ENCODE data around the gene ADK. TPM values are rescaled to one million over a fixed set of nuclear protein-coding genes. Genes with fewer than 3 reads are reported as not detected.

The ADK gene
- total and polyA plus RNA-seq, 2 of the 4 experiments (the other 2 are of a cell fraction): 30.6 to 40.9 TPM

- in situ Hi-C loops (cut with MboI; ENCODE audit: low sequenced_read_pairs): no loop called here
- DNase-seq (no peak), ATAC-seq (ENCODE audit: low read depth) (no peak)
- Histone ChIP-seq H3K18ac (ENCODE audit: low read depth, low read length) (no peak overlapping the region), H4K20me1 (ENCODE audit: insufficient read depth, low read length) (no peaks in the 10 kb centered on the region), H4K91ac (ENCODE audit: insufficient read depth, low read depth, low read length) (no peak overlapping the region), H3K4me2 (ENCODE audit: low read depth, low read length) (no peak overlapping the region), H2BK15ac (ENCODE audit: low read depth, low read length) (no peak overlapping the region), H2AK5ac (ENCODE audit: low read depth, low read length) (no peak overlapping the region), H3K56ac (ENCODE audit: extremely low read depth, insufficient read depth, low read length) (no peak overlapping the region), H3K4me1 (ENCODE audit: control insufficient read depth, insufficient read depth, low read length) (no peaks in the 10 kb centered on the region), H2BK120ac (ENCODE audit: low read depth, low read length) (no peak overlapping the region), H3K79me1 (ENCODE audit: low read depth in 1 of 2, low read length in 2 of 2) (no peaks in the 10 kb centered on the region), H2BK20ac (ENCODE audit: low read depth, low read length) (no peak overlapping the region), H2AFZ (replicated peaks; ENCODE audit: low read length, poor library complexity) (no peak overlapping the region), H2AK9ac (replicated peaks; ENCODE audit: low read depth, low read length, poor library complexity) (no peak overlapping the region), H3K23ac (ENCODE audit: low read depth, low read length) (no peak overlapping the region), H3K4ac (ENCODE audit: low read depth, low read length) (no peak overlapping the region), H3K9me1 (ENCODE audit: insufficient read depth, low read length) (peaks cover 3% of the 10 kb centered on the region; the same call in 1 of the 2 replicates), H3K9me3 (ENCODE audit: control insufficient read depth, insufficient read depth, low read length) (no peaks in the 10 kb centered on the region), H3K27ac (ENCODE audit: insufficient read depth, low read length) (no peak overlapping the region), H3K36me3 (ENCODE audit: control insufficient read depth, insufficient read depth, low read length) (no peaks in the 10 kb centered on the region), H3K27me3 (ENCODE audit: control insufficient read depth, insufficient read depth, low read length) (no peaks in the 10 kb centered on the region), H4K5ac (ENCODE audit: low read depth, low read length) (no peak overlapping the region), H3K9ac (ENCODE audit: low read depth, low read length) (no peak overlapping the region), H3K4me3 (ENCODE audit: insufficient read depth, low read depth, low read length) (no peak overlapping the region), H4K8ac (ENCODE audit: low read depth in 2 of 2, low read length in 2 of 2) (no peak overlapping the region), H2BK5ac (ENCODE audit: low read depth, low read length, poor library complexity, severe bottlenecking) (no peak overlapping the region), H3K14ac (replicated peaks; ENCODE audit: low read depth, low read length) (no peak overlapping the region)
- TF ChIP-seq MAFK (IDR thresholded peaks at IDR 0.05; ENCODE audit: low read depth, low read length): no peak
- TF ChIP-seq SMC3 (IDR thresholded peaks at IDR 0.05; ENCODE audit: low read depth, low read length): no peak
- no peak for TF ChIP-seq BHLHE40 (IDR thresholded peaks at IDR 0.05; ENCODE audit: low read depth, low read length)
- no peak for TF ChIP-seq CEBPB (IDR thresholded peaks at IDR 0.05; ENCODE audit: low read depth, low read length)
- TF ChIP-seq RCOR1 (IDR thresholded peaks at IDR 0.05; ENCODE audit: insufficient replicate concordance, low read length): no peak
- TF ChIP-seq CHD1 (IDR thresholded peaks at IDR 0.05; ENCODE audit: low read depth, low read length): no peak
- no peak for TF ChIP-seq ELK1 (IDR thresholded peaks at IDR 0.05; ENCODE audit: borderline replicate concordance, low read depth, low read length)
- TF ChIP-seq USF2 (IDR thresholded peaks at IDR 0.05; ENCODE audit: low read depth, low read length): no peak
- TF ChIP-seq MXI1 (IDR thresholded peaks at IDR 0.05; ENCODE audit: borderline replicate concordance, low read depth, low read length): no peak
- TF ChIP-seq RAD21 (IDR thresholded peaks at IDR 0.05; ENCODE audit: low read length): no peak
- TF ChIP-seq CTCF (conservative IDR thresholded peaks at IDR 0.05; ENCODE audit: low read depth, low read length): no peak
- no peak for TF ChIP-seq POLR2A (IDR thresholded peaks at IDR 0.05; ENCODE audit: low read depth, low read length)
- no peak for TF ChIP-seq FOS (IDR thresholded peaks at IDR 0.05; ENCODE audit: low read depth, low read length)
- no peak for TF ChIP-seq RFX5 (IDR thresholded peaks at IDR 0.05; ENCODE audit: low read depth, low read length)
- TF ChIP-seq MAZ (IDR thresholded peaks at IDR 0.05; ENCODE audit: borderline replicate concordance, low read depth, low read length): no peak
- TF ChIP-seq NFE2L2 (IDR thresholded peaks at IDR 0.05; ENCODE audit: low read depth, low read length): no peak
- no TSS peak for BruUV-seq (replicated peaks)
- dilution Hi-C loops (cut with HindIII; ENCODE audit: low sequenced_read_pairs, unreplicated experiment): no loop called here
- ChIA-PET CTCF (no interaction called here), POLR2A (ENCODE audit: unreplicated experiment) (no interaction called here)
- WGBS, 2 experiments (ENCODE audit: extremely low coverage in 2 of 2, insufficient read length in 1 of 2): no CpG with 5 or more reads among the region's 2 CpGs
- intact Hi-C loops (cut with micrococcal nuclease): no loop called here
These were observed 449.1 kb downstream of the ADK start for GRCh38 chr10:74600170-74600569.

Measured in IMR-90 (cell line).